ENCODE data around the gene OGFOD2.

Gene OGFOD2

GRCh38 chr12:122994781-122995502 lies 19.9 kb downstream of the OGFOD2 start:
- Histone ChIP-seq H3K4me3 (no peak overlapping the region), H3K27ac (no peak overlapping the region)
- TF ChIP-seq CTCF (IDR thresholded peaks at IDR 0.05), result no peak
- no peak for DNase-seq (ENCODE audit: low spot score)

GRCh38 chr12:122995503-122996187 lies 20.6 kb downstream of the OGFOD2 start:
- Histone ChIP-seq H3K27ac (no peak overlapping the region), H3K4me3 (no peak overlapping the region)
- no peak for TF ChIP-seq CTCF (IDR thresholded peaks at IDR 0.05)
- no peak for DNase-seq (ENCODE audit: low spot score)

- no peak for TF ChIP-seq CTCF (IDR thresholded peaks at IDR 0.05)
- H3K27ac ChIP-seq, result no peak overlapping the region
- no peak overlapping the region for H3K4me3 ChIP-seq
- DNase-seq (ENCODE audit: low spot score), result no peak
These were observed 21.2 kb downstream of the OGFOD2 start for GRCh38 chr12:122996188-122996601.

GRCh38 chr12:122996621-122997342 lies 21.7 kb downstream of the OGFOD2 start:
- DNase-seq (ENCODE audit: low spot score), result no peak
- TF ChIP-seq CTCF (IDR thresholded peaks at IDR 0.05), result no peak
- Histone ChIP-seq H3K4me3 (no peak overlapping the region), H3K27ac (no peak overlapping the region)

- TF ChIP-seq CTCF (IDR thresholded peaks at IDR 0.05), result no peak
- H3K27ac ChIP-seq, result no peak overlapping the region
- H3K4me3 ChIP-seq, result no peak overlapping the region
- DNase-seq (ENCODE audit: low spot score), result no peak
These were observed 22.6 kb downstream of the OGFOD2 start for GRCh38 chr12:122997343-122998250.

- no peak overlapping the region for H3K27ac ChIP-seq
- H3K4me3 ChIP-seq, result no peak overlapping the region
- no peak for DNase-seq (ENCODE audit: low spot score)
- TF ChIP-seq CTCF (IDR thresholded peaks at IDR 0.05), result no peak
These were observed 23.3 kb downstream of the OGFOD2 start for GRCh38 chr12:122998316-122998715.

Measured in coronary artery (tissue), 2 donors.